Measurements from ENCODE around the gene CD86. TPM values are rescaled to one million over a fixed set of nuclear protein-coding genes. Genes with fewer than 3 reads are reported as not detected.

Gene CD86
- total RNA-seq, 6 donors from 2014 or later = 4.2 to 27.8 (median 14.4) TPM

- Histone ChIP-seq H3K36me3 (no peaks in the 10 kb centered on the region), H3K27me3 (no peaks in the 10 kb centered on the region), H3K4me1 (no peaks in the 10 kb centered on the region), H3K9me3 (no peaks in the 10 kb centered on the region), H3K4me3 (no peak overlapping the region), H3K27ac (no peak overlapping the region)
- peak in 1 of 2 donors; percentile 34 for DNase-seq
- 82 to 86% methylated on average over 4 of the region's 4 CpGs for WGBS, 2 donors
- TF ChIP-seq CTCF (IDR thresholded peaks at IDR 0.05) = no peak
- TF ChIP-seq POLR2AphosphoS5 (IDR thresholded peaks at IDR 0.05) = no peak
- TF ChIP-seq POLR2A (IDR thresholded peaks at IDR 0.05) = no peak
- TF ChIP-seq EP300 (IDR thresholded peaks at IDR 0.05) = no peak
- ATAC-seq (ENCODE audit: low FRiP score in 2 of 2) = peak in 1 of 2 donors; percentile 65
Measured at GRCh38 chr3:122064326-122064725, 9.2 kb downstream of the CD86 start.

GRCh38 chr3:122066331-122067213 is 11.4 kb downstream of the CD86 start:
- no peaks in the 10 kb centered on the region for H3K4me1 ChIP-seq
- no peak for TF ChIP-seq EP300 (IDR thresholded peaks at IDR 0.05)
- peak in 1 of 4 donors; percentile 48 for TF ChIP-seq POLR2A (IDR thresholded peaks at IDR 0.05)
- peak overlapping the region in 2 of 4 donors; percentile 30 to 45 for H3K27ac ChIP-seq
- 33 to 40% methylated on average over 6 of the region's 6 CpGs for WGBS, 2 donors
- H3K27me3 ChIP-seq = no peaks in the 10 kb centered on the region
- DNase-seq (no peak), ATAC-seq (ENCODE audit: low FRiP score in 2 of 2) (peak in 1 of 2 donors; percentile 37)
- H3K36me3 ChIP-seq = no peaks in the 10 kb centered on the region
- H3K4me3 ChIP-seq = no peak overlapping the region
- H3K9me3 ChIP-seq = no peaks in the 10 kb centered on the region

GRCh38 chr3:122067214-122067550 is 12.0 kb downstream of the CD86 start:
- 41 to 46% methylated on average over 5 of the region's 5 CpGs for WGBS, 2 donors

GRCh38 chr3:122067588-122068240 is 12.6 kb downstream of the CD86 start:
- H3K4me1 ChIP-seq = no peaks in the 10 kb centered on the region
- no peaks in the 10 kb centered on the region for H3K27me3 ChIP-seq
- WGBS, 2 donors = 45 to 57% methylated on average over 2 of the region's 2 CpGs
- no peak for DNase-seq
- no peak overlapping the region for H3K27ac ChIP-seq
- no peaks in the 10 kb centered on the region for H3K36me3 ChIP-seq
- no peak overlapping the region for H3K4me3 ChIP-seq
- ATAC-seq (ENCODE audit: low FRiP score in 2 of 2) = peak in 1 of 2 donors; percentile 43
- no peaks in the 10 kb centered on the region for H3K9me3 ChIP-seq
- TF ChIP-seq EP300 (IDR thresholded peaks at IDR 0.05) (no peak), POLR2A (IDR thresholded peaks at IDR 0.05) (no peak), CTCF (IDR thresholded peaks at IDR 0.05) (no peak), POLR2AphosphoS5 (IDR thresholded peaks at IDR 0.05) (no peak)

More at GRCh38 chr3:122067214-122067550, 12.0 kb downstream of the CD86 start:
- no peak for TF ChIP-seq POLR2A (IDR thresholded peaks at IDR 0.05)
- no peak for TF ChIP-seq EP300 (IDR thresholded peaks at IDR 0.05)
- TF ChIP-seq CTCF (IDR thresholded peaks at IDR 0.05) = no peak
- no peak for TF ChIP-seq POLR2AphosphoS5 (IDR thresholded peaks at IDR 0.05)
- Histone ChIP-seq H3K4me3 (no peak overlapping the region), H3K27ac (peak overlapping the region in 1 of 4 donors; percentile 45), H3K36me3 (no peaks in the 10 kb centered on the region), H3K9me3 (no peaks in the 10 kb centered on the region), H3K27me3 (no peaks in the 10 kb centered on the region), H3K4me1 (no peaks in the 10 kb centered on the region)
- ATAC-seq (ENCODE audit: low FRiP score in 2 of 2) (no peak), DNase-seq (no peak)

- Histone ChIP-seq H3K4me1 (peaks cover 0 to 7% (median 2%) of the 10 kb centered on the region in 4 donors), H3K27me3 (no peaks in the 10 kb centered on the region), H3K36me3 (no peaks in the 10 kb centered on the region), H3K27ac (peak overlapping the region in 3 of 4 donors; percentile 16 to 64 (median 18)), H3K4me3 (no peak overlapping the region), H3K9me3 (no peaks in the 10 kb centered on the region)
- ATAC-seq (ENCODE audit: low FRiP score in 2 of 2) (peak; percentile 57 to 83), DNase-seq (peak in 1 of 2 donors; percentile 58)
- TF ChIP-seq CTCF (IDR thresholded peaks at IDR 0.05) = no peak
- peak in 1 of 2 donors; percentile 31 for TF ChIP-seq POLR2AphosphoS5 (IDR thresholded peaks at IDR 0.05)
- peak in 1 of 4 donors; percentile 61 for TF ChIP-seq POLR2A (IDR thresholded peaks at IDR 0.05)
- 62 to 85% methylated on average over 2 to 6 of the region's 6 CpGs for WGBS, 2 donors
Measured at GRCh38 chr3:122074621-122075265, 19.6 kb downstream of the CD86 start.
